Keratinocyte (primary cell): ENCODE results near the gene PIEZO1. TPM values are rescaled to one million over a fixed set of nuclear protein-coding genes. Genes with fewer than 3 reads are reported as not detected.

Experiments
- DNase-seq: peaks from one replicate; pipeline ENCODE4 v3.0.0-alpha.2; 2011; ENCODE audit warnings: low read depth, missing footprints, low spot score
- FAIRE-seq: peaks from 2 replicates; lab custom pipeline; 2011; peaks lifted over from hg19 to GRCh38; lab: Jason Lieb, UNC
- H2AFZ ChIP-seq: 2 replicates; pipeline ENCODE4 v1.6.0; 2012; ENCODE audit warnings: low read length, control low read depth, inconsistent platforms; ENCODE audit not compliant: control insufficient read depth
- H3K27ac ChIP-seq: 2 replicates; pipeline ENCODE4 v1.5.1; 2011; ENCODE audit warnings: low read length; ENCODE audit not compliant: control insufficient read depth, insufficient read depth
- H3K27me3 ChIP-seq: 3 replicates; pipeline ENCODE4 v1.6.0; 2011; ENCODE audit warnings: low read length; ENCODE audit not compliant: control insufficient read depth, insufficient read depth; ENCODE audit errors: extremely low read depth
- H3K36me3 ChIP-seq, 2 experiments: 2 replicates in 1 of 2; 3 replicates in 1 of 2; pipeline ENCODE4 v1.5.1; 2011; ENCODE audit warnings: low read length in 2 of 2, mild to moderate bottlenecking in 1 of 2; ENCODE audit not compliant: control insufficient read depth in 2 of 2, insufficient read depth in 2 of 2; ENCODE audit errors: extremely low read depth in 1 of 2
- H3K4me1 ChIP-seq: 3 replicates; pipeline ENCODE4 v1.5.1; 2011; ENCODE audit warnings: low read length; ENCODE audit not compliant: control insufficient read depth, insufficient read depth; ENCODE audit errors: extremely low read depth
- H3K4me2 ChIP-seq: 3 replicates; pipeline ENCODE4 v1.6.0; 2011; ENCODE audit warnings: low read depth, low read length; ENCODE audit not compliant: control insufficient read depth, insufficient read depth; ENCODE audit errors: extremely low read depth
- H3K4me3 ChIP-seq, 3 experiments: fragments of 200-600 bp in 1 of 3; sonication (generic) in 1 of 3; 2 replicates in 2 of 3; 3 replicates in 1 of 3; pipeline ENCODE4 v1.5.1; 2011 to 2016; ENCODE audit warnings: low read length in 3 of 3, mild to moderate bottlenecking in 3 of 3, control low read depth in 2 of 3, inconsistent platforms in 1 of 3, low read depth in 1 of 3, mixed read lengths in 1 of 3, mixed run types in 1 of 3, moderate library complexity in 1 of 3; ENCODE audit not compliant: control insufficient read depth in 2 of 3, insufficient read depth in 2 of 3; ENCODE audit errors: extremely low read depth in 1 of 3
- H3K79me2 ChIP-seq: 2 replicates; pipeline ENCODE4 v1.6.0; 2012; ENCODE audit warnings: low read length; ENCODE audit not compliant: control insufficient read depth, insufficient read depth
- H3K9ac ChIP-seq: 3 replicates; pipeline ENCODE4 v1.6.0; 2011; ENCODE audit warnings: low read length; ENCODE audit not compliant: control insufficient read depth, insufficient read depth; ENCODE audit errors: extremely low read depth
- H3K9me1 ChIP-seq: 3 replicates; pipeline ENCODE4 v1.6.0; 2011; ENCODE audit warnings: low read length; ENCODE audit not compliant: control insufficient read depth, insufficient read depth; ENCODE audit errors: extremely low read depth
- H3K9me3 ChIP-seq: 2 replicates; pipeline ENCODE4 v1.5.1; 2012; ENCODE audit warnings: low read depth, low read length; ENCODE audit not compliant: control insufficient read depth
- H4K20me1 ChIP-seq: 3 replicates; pipeline ENCODE4 v1.6.0; 2011; ENCODE audit warnings: low read length; ENCODE audit not compliant: control insufficient read depth, insufficient read depth; ENCODE audit errors: extremely low read depth
- CTCF ChIP-seq, 3 experiments: IDR thresholded peaks in 1 of 3; conservative IDR thresholded peaks in 1 of 3; optimal IDR thresholded peaks in 1 of 3; 2 replicates in 2 of 3; 3 replicates in 1 of 3; pipeline versions ENCODE3 to v1.5.1; 2011; ENCODE audit warnings: low read length in 3 of 3, mild to moderate bottlenecking in 3 of 3, moderate library complexity in 2 of 3, control low read depth in 1 of 3, inconsistent platforms in 1 of 3; ENCODE audit not compliant: insufficient read depth in 2 of 3; ENCODE audit errors: extremely low read depth in 1 of 3
- EZH2 ChIP-seq: IDR thresholded peaks from one replicate; pipeline ENCODE4 v1.6.1; 2012; ENCODE audit warnings: inconsistent platforms, mild to moderate bottlenecking, low read length, moderate library complexity
- dilution Hi-C: fragments of 300-500 bp; cut with MboI; formaldehyde crosslinking; loops from one replicate; pipeline ENCODE4 v1.7.0; 2020; ENCODE audit warnings: low sequenced_read_pairs; ENCODE audit not compliant: extremely low pct_ligation_motif_present
- polyA plus RNA-seq, 5 experiments: library from polyadenylated mRNA; depleted of rRNA in 3 of 5; stranded (reverse) in 3 of 5; stranded (forward) in 1 of 5; unstranded in 1 of 5; fragments of >200 nt; gene quantifications; 1 replicate in 1 of 5; 2 replicates in 3 of 5; 3 replicates in 1 of 5; pipeline versions ENCODE4 v1.2.1 to v1.2.3, GENCODE V29; 2011 to 2012; ENCODE audit warnings: missing spikeins in 2 of 5, low read depth in 1 of 5, low replicate concordance in 1 of 5

Gene PIEZO1
- polyA plus RNA-seq, 1 donor (not counting 4 experiments of a cell fraction or from before 2014, with no cell fraction given), result 62.8 TPM

- peak overlapping the region; percentile 91 for H3K4me2 ChIP-seq
- H2AFZ ChIP-seq, result no peak overlapping the region
- H3K27ac ChIP-seq, result no peak overlapping the region
- peaks cover 9 to 14% of the 10 kb centered on the region in 2 experiments for H3K36me3 ChIP-seq
- H3K9ac ChIP-seq, result peak overlapping the region; percentile 64
- FAIRE-seq (no peak), DNase-seq (no peak)
- no peaks in the 10 kb centered on the region for H3K27me3 ChIP-seq
- peaks cover 15% of the 10 kb centered on the region for H3K79me2 ChIP-seq
- no peaks in the 10 kb centered on the region for H3K9me3 ChIP-seq
- peak overlapping the region; percentile 66 to 81 (median 72) for H3K4me3 ChIP-seq
- H3K9me1 ChIP-seq, result no peaks in the 10 kb centered on the region
- dilution Hi-C loops, result no loop called here
- H4K20me1 ChIP-seq, result peaks cover 2% of the 10 kb centered on the region
- TF ChIP-seq EZH2 (no peak), CTCF (optimal IDR thresholded peaks at IDR 0.05 in 1 of 3, IDR thresholded peaks at IDR 0.05 in 1 of 3, conservative IDR thresholded peaks at IDR 0.05 in 1 of 3; ENCODE audit: extremely low read depth in 1 of 3, insufficient read depth in 2 of 3, low read length in 3 of 3) (no peak)
- H3K4me1 ChIP-seq, result peaks cover 13% of the 10 kb centered on the region
These were observed 19.7 kb upstream of the PIEZO1 start for GRCh38 chr16:88804552-88805339.

DNA sequence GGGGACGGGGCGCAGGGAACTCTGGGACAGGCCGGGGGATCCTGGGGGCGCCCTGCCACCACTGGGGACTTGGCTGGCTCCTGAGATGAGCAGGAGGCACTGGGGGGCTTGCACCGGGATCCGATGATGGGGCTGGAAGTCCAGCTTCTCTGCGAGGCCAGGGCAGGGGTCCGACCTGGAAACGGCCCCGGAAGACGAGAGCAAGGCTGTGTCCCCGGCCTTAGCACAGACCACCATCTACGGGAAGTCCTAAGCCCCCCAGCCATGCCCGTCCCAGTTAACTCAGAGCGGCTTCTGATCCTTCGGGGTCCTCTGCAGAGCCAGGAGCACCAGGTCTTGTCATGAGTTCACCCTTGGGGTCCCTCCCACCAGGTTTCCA lies 19.1 kb upstream of the PIEZO1 start:
- FAIRE-seq, result no peak
- Histone ChIP-seq H3K9ac (peak overlapping the region; percentile 64), H3K27ac (no peak overlapping the region)

More for the DNA sequence above, 19.1 kb upstream of the PIEZO1 start:
- no peaks in the 10 kb centered on the region for H3K9me1 ChIP-seq
- H3K36me3 ChIP-seq, result peaks cover 3 to 14% of the 10 kb centered on the region in 2 experiments
- peaks cover 11% of the 10 kb centered on the region for H3K4me1 ChIP-seq
- dilution Hi-C loops, result no loop called here
- H3K27me3 ChIP-seq, result no peaks in the 10 kb centered on the region
- H3K4me2 ChIP-seq, result peak overlapping the region; percentile 91
- no peak overlapping the region for H2AFZ ChIP-seq
- no peaks in the 10 kb centered on the region for H3K9me3 ChIP-seq
- peaks cover 11% of the 10 kb centered on the region for H3K79me2 ChIP-seq
- DNase-seq, result no peak
- H4K20me1 ChIP-seq, result peaks cover 2% of the 10 kb centered on the region
- TF ChIP-seq CTCF (optimal IDR thresholded peaks at IDR 0.05 in 1 of 3, IDR thresholded peaks at IDR 0.05 in 1 of 3, conservative IDR thresholded peaks at IDR 0.05 in 1 of 3; ENCODE audit: extremely low read depth in 1 of 3, insufficient read depth in 2 of 3, low read length in 3 of 3) (no peak), EZH2 (no peak)
- peak overlapping the region; percentile 66 to 81 (median 72) for H3K4me3 ChIP-seq
